ENCODE measurements around the gene NR4A3. TPM values are rescaled to one million over a fixed set of nuclear protein-coding genes. Genes with fewer than 3 reads are reported as not detected.
A peak's percentile ranks its signal among the peaks of the same experiment; 100 is the strongest.

The NR4A3 gene
- total and polyA plus RNA-seq, 9 of the 15 experiments (the other 6 are each of a cell fraction or from before 2014, with no cell fraction given) = 0.04 to 0.07 TPM; not detected in 7

- TF ChIP-seq IRF1 (CRISPR knock-in tag; IDR thresholded peaks at IDR 0.05; ENCODE audit: borderline replicate concordance) (no peak), ZFP91 (CRISPR knock-in tag; IDR thresholded peaks at IDR 0.05) (no peak), DIDO1 (tag; IDR thresholded peaks at IDR 0.05; ENCODE audit: low read depth) (no peak), RBM14 (IDR thresholded peaks at IDR 0.05; ENCODE audit: borderline replicate concordance, insufficient read depth, low read depth, low read length) (no peak), HDAC8 (tag; IDR thresholded peaks at IDR 0.05) (no peak), ZNF41 (CRISPR knock-in tag; conservative IDR thresholded peaks at IDR 0.05) (no peak)
Measured at GRCh38 chr9:99903393-99903792, 81.7 kb downstream of the NR4A3 start (continued).

- peak overlapping the region; percentile 38 to 51; a peak in 3 of 4 replicates for H3K9ac ChIP-seq (ENCODE audit: insufficient read depth in 1 of 2, low read depth in 2 of 2, low read length in 2 of 2)
- H3K79me2 ChIP-seq (ENCODE audit: control insufficient read depth, insufficient read depth, low read length) = peaks cover 28% of the 10 kb centered on the region; the same call in 2 of the 3 replicates
- in situ Hi-C loops (cut with MboI) (no loop called here), intact Hi-C loops (cut with micrococcal nuclease) (loop anchor here (2.0 kb wide), 1 partner anchor 85 kb away; the partner anchor contains the start of gene NR4A3)
- H3K9me3 ChIP-seq (replicated peaks; ENCODE audit: control insufficient read depth, insufficient read depth, low read depth, low read length) = no peaks in the 10 kb centered on the region
- H3K27ac ChIP-seq (ENCODE audit: extremely low read depth, low read depth, low read length) = peak overlapping the region; percentile 44; the same call in 1 of the 3 replicates
- no peaks in the 10 kb centered on the region for H4K20me1 ChIP-seq (replicated peaks; ENCODE audit: control insufficient read depth, insufficient read depth, low read length)
- H3K9me1 ChIP-seq (ENCODE audit: control insufficient read depth, insufficient read depth, low read length) = no peaks in the 10 kb centered on the region
- CTCF ChIA-PET (ENCODE audit: low intra/inter-chr PET ratio) = no interaction called here
- ATAC-seq (no peak), FAIRE-seq (no peak), DNase-seq (ENCODE audit: extremely low read depth in 1 of 4, low spot score in 3 of 4) (peak in 1 of 4 experiments; percentile 11)
- H3K4me1 ChIP-seq (replicated peaks in 1 of 2; ENCODE audit: control insufficient read depth in 2 of 2, insufficient read depth in 2 of 2, low read length in 2 of 2) = peaks cover 0 to 6% of the 10 kb centered on the region in 2 experiments; a peak in 2 of 5 replicates
- peak overlapping the region; percentile 94 for H3K4me2 ChIP-seq (ENCODE audit: insufficient read depth, low read length)
- POLR2A ChIA-PET = interaction anchor here (0.6 to 2.5 kb wide), 3 partner anchors 10 to 36 kb away, joined by 3 to 12 read pairs (median 3); no protein-coding TSS in a partner anchor
- H2AFZ ChIP-seq (ENCODE audit: low read depth, low read length) = peak overlapping the region; percentile 98
- BruUV-seq (replicated peaks) = TSS peak; percentile 88
- peak overlapping the region; percentile 96 for H3K4me3 ChIP-seq
- 15% methylated on average over 9 of the region's 9 CpGs for WGBS (ENCODE audit: insufficient coverage, low coverage, missing lambda C conversion rate)
- no peaks in the 10 kb centered on the region for H3K36me3 ChIP-seq (ENCODE audit: control insufficient read depth, insufficient read depth, low read length)
- no peaks in the 10 kb centered on the region for H3K27me3 ChIP-seq (ENCODE audit: control insufficient read depth in 2 of 2, insufficient read depth in 2 of 2, low read length in 2 of 2)
- no peak for TF ChIP-seq FOXA3 (CRISPR knock-in tag; conservative IDR thresholded peaks at IDR 0.05 in 1 of 2, IDR thresholded peaks at IDR 0.05 in 1 of 2)
- TF ChIP-seq L3MBTL2 (IDR thresholded peaks at IDR 0.05) = peak; percentile 65
- TF ChIP-seq TAF7 (tag; IDR thresholded peaks at IDR 0.05) = no peak
- no peak for TF ChIP-seq ATF3 (IDR thresholded peaks at IDR 0.05)
- TF ChIP-seq ATF3 (CRISPR knock-in tag; conservative IDR thresholded peaks at IDR 0.05) = 0 out of 2 replicates have a peak, but pooled peaks have one; percentile 32
- no peak for TF ChIP-seq ARID2 (IDR thresholded peaks at IDR 0.05)
- TF ChIP-seq, protein P1, sequence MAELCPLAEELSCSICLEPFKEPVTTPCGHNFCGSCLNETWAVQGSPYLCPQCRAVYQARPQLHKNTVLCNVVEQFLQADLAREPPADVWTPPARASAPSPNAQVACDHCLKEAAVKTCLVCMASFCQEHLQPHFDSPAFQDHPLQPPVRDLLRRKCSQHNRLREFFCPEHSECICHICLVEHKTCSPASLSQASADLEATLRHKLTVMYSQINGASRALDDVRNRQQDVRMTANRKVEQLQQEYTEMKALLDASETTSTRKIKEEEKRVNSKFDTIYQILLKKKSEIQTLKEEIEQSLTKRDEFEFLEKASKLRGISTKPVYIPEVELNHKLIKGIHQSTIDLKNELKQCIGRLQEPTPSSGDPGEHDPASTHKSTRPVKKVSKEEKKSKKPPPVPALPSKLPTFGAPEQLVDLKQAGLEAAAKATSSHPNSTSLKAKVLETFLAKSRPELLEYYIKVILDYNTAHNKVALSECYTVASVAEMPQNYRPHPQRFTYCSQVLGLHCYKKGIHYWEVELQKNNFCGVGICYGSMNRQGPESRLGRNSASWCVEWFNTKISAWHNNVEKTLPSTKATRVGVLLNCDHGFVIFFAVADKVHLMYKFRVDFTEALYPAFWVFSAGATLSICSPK (IDR thresholded peaks at IDR 0.05; ENCODE audit: borderline replicate concordance) = no peak
- TF ChIP-seq CC2D1A (IDR thresholded peaks at IDR 0.05) = 0 out of 2 replicates have a peak, but pooled peaks have one; percentile 32
- 0 out of 2 replicates have a peak, but pooled peaks have one; percentile 9 for TF ChIP-seq MAFF (IDR thresholded peaks at IDR 0.05; ENCODE audit: low read length)
Measured at GRCh38 chr9:99905833-99906402, 84.2 kb downstream of the NR4A3 start.
